GM12874 (cell line): ENCODE results near the gene GIPR.

Experiments used
- CTCF ChIP-seq: IDR thresholded peaks from 2 replicates; pipeline ENCODE4 v1.5.1; 2011; ENCODE audit warnings: low read depth, mild to moderate bottlenecking, control low read depth, low read length, moderate library complexity; ENCODE audit not compliant: insufficient read depth

The GIPR gene, protein sequence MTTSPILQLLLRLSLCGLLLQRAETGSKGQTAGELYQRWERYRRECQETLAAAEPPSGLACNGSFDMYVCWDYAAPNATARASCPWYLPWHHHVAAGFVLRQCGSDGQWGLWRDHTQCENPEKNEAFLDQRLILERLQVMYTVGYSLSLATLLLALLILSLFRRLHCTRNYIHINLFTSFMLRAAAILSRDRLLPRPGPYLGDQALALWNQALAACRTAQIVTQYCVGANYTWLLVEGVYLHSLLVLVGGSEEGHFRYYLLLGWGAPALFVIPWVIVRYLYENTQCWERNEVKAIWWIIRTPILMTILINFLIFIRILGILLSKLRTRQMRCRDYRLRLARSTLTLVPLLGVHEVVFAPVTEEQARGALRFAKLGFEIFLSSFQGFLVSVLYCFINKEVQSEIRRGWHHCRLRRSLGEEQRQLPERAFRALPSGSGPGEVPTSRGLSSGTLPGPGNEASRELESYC

DNA sequence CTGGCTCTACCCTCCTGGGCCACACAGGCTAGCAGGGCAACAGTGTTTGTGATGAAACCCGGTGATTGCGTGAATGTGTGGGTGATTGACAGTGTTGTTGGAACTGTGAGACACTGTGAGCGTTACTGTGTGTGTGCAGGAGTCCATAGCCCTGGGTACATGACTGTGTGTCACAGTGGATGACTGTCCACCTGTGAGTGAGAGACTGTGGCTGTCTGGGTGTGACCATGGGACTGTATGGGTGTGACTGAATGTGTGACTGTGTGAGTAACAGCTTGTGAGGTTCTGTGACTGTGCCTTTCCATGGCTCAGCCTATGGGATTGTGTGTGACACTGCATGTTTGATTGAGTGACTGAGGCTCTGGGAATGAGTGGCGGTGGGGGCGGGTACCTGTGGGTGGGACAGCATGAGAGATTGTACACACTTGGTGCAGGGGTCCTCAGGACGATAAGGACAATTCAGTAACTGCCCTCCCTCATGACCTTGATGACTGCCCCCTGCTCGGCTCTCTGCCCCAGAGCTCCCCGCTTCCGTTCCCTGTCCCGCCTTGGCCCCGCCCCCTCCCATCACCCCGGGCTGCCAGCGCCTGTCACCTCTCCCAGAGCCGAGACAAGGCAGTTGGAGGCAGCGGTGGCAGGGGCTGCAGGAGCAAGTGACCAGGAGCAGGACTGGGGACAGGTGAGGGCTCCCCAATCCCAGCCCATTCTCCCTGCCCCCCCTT is at the start of gene GIPR:
TSS of gene GIPR (plus strand) at position 602 of the 722 bp plus-strand sequence. CDS start 1,300 bp downstream, outside the sequence.
- TF ChIP-seq CTCF, result no peak

DNA sequence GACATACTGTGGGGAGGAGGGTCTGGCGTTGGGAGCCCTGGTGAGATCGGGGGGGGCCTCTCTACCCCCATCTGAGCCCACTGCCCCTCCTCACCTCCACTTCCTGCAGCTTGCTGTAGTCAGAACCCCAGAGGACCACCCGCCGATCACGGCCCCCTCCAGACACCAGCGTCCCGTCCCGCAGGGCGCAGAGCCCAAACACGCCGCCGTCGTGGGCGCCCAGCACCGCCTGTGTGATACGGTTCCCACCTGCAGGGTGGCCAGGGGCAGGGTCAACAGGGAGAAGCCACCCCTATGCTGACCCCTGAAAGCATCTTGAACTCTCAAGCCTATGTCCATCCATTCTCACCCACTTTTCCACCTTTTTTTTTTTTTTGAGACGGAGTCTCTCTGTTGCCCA is 46.6 kb upstream of the GIPR start:
- no peak for TF ChIP-seq CTCF

GRCh38 chr19:45621976-45622503 is 46.0 kb upstream of the GIPR start:
- TF ChIP-seq CTCF, result no peak

DNA sequence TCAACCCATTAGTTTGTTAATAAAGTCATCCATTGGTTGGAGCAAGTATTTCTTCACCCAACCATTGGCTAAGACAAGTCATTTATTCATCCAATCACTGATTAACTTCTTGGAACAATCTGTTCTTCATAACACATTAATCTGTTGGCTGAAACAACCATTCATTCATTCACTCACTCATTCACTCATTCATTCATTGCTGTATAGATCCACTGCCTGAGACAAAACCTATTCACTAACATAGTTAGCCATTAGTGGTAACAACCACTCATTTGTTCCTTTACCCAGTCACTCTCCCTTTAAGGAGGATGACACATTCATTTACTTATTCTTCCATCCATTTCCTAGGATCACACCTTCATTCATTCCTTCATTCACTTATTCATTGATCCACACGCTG is 44.0 kb upstream of the GIPR start:
- TF ChIP-seq CTCF, result no peak

GRCh38 chr19:45629704-45630103 is 38.3 kb upstream of the GIPR start:
- TF ChIP-seq CTCF, result no peak

GRCh38 chr19:45630463-45630862 is 37.6 kb upstream of the GIPR start:
- TF ChIP-seq CTCF, result no peak

DNA sequence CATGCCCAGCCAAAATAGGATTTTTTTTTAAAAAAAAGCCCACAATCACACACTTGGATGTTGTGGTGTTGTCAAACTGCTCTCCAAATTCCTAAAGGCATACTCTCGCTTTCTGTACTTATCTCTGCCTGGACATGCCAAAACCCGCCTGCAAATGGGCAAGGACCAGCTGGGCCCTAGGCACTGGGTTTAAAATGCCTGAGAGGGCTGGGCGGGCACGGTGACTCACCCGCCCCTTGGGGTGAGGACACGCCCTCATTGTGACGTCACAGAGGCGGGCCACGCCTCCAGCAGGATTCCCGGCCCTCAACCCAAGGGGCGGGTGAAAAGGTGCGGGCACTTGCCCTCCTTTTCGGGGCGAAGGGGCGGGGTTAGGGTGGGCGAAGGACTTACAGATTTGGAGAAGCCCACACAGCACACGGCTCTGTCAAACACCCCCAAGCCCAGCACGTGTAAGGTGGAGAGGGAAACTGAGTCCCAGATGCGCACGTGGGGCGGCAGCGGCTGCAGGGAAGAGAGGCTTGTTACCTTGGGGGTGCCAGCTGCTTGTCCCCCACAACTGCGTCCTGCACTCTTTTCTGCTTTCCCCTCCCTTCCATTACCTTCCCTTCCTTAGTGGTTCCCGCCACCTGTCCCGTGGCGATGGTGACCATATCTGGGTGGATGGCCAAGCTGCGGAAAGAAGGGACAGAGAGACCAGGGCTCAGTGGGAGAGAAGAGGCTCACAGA is 35.4 kb upstream of the GIPR start:
- no peak for TF ChIP-seq CTCF
